DMS 273 treated with DMSO at 0.1 percent for 48 hours (cell line): ENCODE data around the gene C8G.

Source experiments
- DNase-seq: peaks from one replicate; lab custom pipeline; 2025; lab: John Stamatoyannopoulos, UW

Gene C8G

DNA sequence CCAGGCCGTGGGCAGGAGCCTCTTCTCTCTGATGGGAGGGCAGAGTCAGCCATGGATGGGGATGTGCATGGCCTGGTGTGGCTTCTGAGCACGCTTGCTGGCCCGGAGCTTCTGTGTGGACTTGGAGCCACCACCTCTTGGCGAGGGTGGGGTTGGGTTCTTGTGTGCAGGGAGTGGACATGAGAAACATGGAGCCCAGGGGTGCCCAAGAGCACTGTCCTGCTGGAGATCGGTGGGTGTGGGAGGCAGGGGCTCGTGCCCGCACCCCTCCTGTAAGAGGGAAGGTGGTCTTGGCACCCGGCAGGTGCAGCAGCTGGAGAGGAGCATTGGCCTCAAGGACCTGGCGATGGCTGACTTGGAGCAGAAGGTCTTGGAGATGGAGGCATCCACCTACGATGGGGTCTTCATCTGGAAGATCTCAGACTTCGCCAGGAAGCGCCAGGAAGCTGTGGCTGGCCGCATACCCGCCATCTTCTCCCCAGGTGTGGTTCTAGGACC lies 24.3 kb upstream of the C8G start:
- no peak for DNase-seq

GRCh38 chr9:136921307-136921706 lies 23.7 kb upstream of the C8G start:
- no peak for DNase-seq

DNA sequence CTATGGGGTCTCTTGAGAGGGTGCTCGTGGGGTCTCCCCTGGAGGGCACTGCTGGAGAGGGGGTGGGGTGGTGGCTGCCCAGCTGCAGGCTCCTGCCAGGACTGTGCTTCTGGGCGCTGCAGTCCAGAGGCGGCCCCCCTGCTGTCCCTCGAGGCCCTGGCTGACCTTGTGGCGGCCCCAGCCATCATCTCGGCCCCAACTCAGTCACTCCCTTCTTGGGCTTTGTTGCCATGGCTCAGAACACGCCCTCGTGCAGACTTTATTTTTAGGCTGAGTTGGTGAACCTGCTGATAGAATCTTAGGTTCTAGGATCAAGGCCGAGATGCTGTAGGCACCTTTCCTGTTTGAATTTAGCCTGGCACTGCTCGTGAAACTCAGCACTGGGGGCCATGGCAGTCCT lies 23.3 kb upstream of the C8G start:
- no peak for DNase-seq

DNA sequence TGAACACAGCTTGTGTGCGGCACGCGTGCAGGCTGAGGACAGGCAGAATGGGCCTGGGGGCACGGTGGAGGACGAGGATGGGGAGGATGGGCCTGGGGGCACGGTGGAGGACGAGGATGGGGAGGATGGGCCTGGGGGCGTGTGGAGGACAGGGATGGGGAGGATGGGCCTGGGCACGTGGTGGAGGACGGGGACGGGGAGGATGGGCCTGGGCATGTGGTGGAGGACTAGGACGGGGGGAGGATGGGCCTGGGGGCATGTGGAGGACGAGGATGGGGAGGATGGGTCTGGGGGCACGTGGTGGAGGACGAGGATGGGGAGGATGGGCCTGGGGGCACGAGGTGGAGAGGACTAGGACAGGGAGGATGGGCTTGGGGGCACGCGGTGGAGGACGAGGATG lies 22.5 kb upstream of the C8G start:
- DNase-seq, result no peak

DNA sequence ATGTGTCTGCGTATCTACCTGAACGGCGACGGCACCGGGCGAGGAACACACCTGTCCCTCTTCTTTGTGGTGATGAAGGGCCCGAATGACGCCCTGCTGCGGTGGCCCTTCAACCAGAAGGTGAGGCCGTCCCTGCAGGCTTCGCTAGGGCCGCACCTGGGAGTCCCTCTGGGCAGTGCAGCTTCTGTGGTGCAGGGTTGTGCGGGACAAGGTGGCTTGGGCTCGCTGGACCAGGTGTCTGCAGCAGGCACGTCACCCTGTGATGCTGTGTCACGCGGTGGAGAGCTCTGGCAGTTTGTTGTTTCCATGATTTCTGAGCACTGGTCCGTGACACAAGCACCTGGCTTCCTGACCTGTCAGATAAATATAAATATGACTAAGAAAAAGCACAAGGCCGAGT lies 21.2 kb upstream of the C8G start:
- no peak for DNase-seq

- no peak for DNase-seq
Measured at GRCh38 chr9:136925414-136926153, 19.5 kb upstream of the C8G start.

DNA sequence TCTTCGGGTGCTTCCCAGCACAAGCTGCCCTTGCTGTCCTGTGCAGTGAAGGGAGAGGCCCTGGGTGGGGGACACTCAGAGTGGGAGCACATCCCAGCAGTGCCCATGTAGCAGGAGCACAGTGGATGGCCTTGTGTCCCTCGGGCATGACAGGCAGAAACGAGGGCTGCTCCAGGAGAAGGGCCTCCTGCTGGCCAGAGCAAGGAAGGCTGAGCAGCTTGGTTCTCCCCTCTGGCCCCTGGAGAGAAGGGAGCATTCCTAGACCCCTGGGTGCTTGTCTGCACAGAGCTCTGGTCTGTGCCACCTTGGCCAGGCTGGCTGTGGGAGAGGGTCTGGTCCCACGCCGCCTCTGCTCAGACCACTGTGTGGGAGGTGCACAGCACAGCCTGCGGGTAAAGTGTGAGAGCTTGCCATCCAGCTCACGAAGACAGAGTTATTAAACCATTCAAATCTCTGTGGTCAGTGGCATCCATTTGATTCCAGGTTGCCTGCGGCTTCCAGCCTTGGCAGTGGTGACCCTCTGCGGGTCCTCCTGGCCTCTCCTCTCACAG lies 18.8 kb upstream of the C8G start:
- no peak for DNase-seq

GRCh38 chr9:136926749-136927148 lies 18.3 kb upstream of the C8G start:
- DNase-seq, result no peak

- DNase-seq, result no peak
Measured at GRCh38 chr9:136927343-136928271, 17.4 kb upstream of the C8G start.

DNA sequence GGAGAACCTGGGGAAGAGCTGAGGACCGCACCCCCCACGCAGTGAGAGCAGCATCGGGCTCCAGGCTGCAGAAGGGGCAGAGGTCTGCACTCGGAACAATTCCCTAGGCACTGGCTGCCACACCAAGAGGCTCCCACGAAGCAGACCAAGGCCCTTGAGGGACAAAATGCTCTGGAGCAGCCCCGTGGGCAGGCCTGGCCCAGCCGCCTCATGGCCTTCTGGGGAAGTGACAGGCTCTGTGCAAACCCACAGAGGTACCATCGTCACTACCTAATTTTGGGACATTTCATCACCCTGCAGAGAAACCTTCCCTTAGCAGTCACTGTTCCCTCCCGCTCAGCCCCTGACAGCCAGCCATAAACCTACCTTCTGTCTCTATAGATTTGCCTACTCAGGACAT lies 16.5 kb upstream of the C8G start:
- DNase-seq, result no peak

DNA sequence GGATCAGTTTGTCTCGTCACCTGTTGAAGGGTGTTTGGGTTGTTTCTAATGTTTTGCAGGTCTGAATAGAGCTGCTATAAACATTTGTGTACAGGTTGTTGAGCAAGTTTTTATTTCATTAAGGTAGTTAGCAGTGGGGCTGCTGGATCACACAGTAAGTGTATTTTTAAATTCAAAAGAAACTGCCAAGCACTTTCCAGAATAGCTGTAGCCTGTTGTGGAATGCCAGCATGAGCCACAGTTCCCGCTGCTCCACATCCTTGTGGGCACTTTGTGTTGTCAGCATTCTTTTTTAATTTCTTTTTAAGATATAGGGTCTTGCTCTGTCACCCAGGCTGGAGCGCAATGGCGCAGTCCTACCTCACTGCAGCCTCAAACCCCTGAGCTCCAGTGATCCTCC lies 15.0 kb upstream of the C8G start:
- DNase-seq, result no peak

DNA sequence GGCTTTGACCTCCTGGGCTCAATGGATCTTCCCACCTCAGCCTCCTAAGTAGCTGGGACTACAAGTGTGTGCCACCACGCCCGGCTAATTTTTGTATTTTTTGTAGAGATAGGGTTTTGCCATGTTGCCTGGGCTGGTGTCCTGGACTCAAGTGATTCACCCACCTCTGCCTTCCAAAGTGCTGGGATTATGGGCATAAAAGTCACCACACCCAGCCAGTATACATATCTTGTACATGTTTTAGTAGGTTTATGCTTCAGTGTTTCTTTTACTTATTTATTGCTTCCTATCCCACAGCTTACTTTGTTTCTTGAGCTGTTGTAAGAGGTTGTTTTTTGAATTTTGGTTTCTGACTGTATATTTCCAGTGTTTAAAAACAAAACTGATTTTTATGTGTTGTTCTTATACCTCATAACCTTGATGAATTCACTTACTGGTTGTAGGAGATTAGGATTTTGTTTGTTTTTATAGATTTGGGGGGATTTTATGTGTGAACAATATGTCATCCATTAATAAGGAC lies 13.4 kb upstream of the C8G start:
- no peak for DNase-seq

GRCh38 chr9:136934277-136934676 lies 10.8 kb upstream of the C8G start:
- no peak for DNase-seq

DNA sequence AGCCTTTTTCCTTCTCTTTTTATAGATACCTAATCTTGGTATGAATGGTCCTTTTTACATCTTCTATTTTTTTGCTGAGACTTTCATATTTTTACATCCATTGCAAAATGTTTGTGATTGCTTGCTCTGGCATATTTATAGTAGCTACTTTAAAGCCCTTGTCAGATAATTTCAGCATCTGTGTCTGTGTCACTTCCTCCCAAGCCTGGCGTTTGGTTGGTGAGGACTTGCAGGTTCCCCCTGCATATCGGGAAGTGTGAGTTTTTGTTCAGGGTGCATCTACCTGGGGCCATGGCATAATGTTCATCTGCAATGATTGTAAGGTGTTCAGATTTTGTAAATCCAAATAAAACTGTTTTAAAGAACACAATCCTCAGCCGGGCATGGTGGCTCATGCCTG lies 9.4 kb upstream of the C8G start:
- DNase-seq, result no peak

DNA sequence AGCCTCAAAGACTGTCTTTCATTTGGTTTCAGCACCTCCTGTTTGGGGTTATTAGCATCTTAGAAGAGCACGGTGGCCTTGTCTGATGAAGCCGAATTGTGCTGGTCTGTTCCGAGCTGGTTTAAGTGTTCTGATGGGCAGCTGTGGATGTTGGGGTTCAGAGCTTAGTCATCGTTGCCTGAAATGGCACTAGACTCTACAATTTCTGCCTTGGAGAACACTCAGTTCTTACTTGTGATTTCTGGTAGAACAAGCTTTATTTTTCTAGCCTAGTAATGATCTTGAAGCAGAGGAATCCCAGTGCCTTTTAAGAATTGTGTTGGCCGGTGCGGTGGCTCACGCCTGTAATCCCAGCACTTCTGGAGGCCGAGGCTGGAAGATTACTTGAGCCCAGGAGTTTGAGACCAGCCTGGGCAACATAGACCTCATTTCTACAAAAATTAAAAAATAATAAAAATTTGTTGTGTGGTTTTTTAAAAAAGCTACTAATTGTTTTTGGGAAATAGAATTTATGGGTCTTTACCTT lies 8.3 kb upstream of the C8G start:
- no peak for DNase-seq

- DNase-seq, result no peak
Measured at GRCh38 chr9:136937186-136938001, 7.6 kb upstream of the C8G start.

DNA sequence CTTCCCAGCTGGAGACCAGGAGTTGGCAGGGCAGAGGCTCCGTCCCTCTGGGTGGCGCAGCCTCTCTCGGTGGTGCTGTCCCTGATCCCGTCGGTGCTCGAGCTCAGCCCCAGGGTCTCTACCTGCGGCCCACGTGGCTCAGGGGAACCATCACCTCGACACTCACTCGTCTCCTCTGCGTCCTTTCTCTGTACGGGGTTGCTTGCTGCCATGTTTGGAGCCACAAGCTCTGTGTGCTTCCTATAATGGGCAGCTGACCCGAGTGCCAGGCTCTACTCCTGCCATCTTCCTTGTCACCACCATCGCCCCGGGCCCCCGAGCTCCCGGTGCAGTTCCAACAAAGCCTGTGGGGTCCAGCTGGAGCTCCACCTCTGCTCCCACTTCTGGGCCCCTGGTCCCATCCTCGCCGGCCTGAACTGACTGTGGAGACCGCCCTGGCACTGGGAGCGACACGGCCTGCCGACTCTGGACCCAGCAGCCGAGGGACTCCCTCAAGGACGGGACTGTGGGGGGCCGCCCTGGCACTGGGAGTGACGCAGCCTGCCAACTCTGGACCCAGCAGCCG lies 5.5 kb upstream of the C8G start:
- DNase-seq, result no peak

- no peak for DNase-seq
Measured at GRCh38 chr9:136939996-136940525, 5.0 kb upstream of the C8G start.

DNA sequence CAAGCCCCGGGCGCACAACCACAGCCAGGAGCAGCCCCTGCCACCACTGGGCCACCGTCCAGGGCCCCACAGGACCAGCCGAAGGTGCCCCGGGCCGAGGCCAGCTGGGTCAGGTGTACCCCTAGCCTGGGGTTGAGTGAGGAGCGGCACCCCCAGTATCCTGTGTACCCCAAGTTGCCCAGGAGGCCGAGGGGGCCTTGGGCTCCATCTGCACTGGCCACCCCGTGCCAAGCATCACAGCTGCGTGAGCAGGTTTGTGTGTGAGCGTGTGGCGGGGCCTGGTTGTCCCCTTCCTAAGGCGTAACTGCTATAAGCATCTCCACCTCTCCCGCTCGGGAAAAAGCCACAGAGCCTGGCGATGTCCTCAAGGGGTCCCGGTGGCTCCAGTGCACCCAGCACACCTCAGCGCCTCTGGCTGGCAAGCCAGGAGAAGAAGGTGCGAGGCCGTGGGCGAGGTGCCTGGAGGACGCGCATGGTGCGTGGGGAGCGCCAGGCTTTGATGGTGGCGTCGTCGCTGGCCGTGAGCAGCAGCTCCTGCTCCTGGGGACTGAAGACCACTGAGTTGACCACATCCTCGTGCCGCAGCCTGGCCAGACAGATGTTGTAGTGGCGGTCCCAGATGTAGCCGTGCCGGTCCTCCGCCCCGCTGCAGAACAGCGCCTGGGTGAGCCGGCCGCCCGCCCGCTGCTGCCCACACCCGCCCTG lies 4.4 kb upstream of the C8G start:
- DNase-seq, result no peak
